ENCODE data around the gene RARS1. TPM values are rescaled to one million over a fixed set of nuclear protein-coding genes. Genes with fewer than 3 reads are reported as not detected.

RARS1 gene
- total RNA-seq, 4 donors from 2014 or later, result 52.2 to 92.2 (median 68.3) TPM

- WGBS, 2 donors, result 94 to 98% methylated on average over 6 of the region's 6 CpGs
- TF ChIP-seq POLR2A (IDR thresholded peaks at IDR 0.05) (no peak), CTCF (IDR thresholded peaks at IDR 0.05) (no peak)
- DNase-seq (ENCODE audit: low spot score in 2 of 2), result no peak
- H3K4me3 ChIP-seq (ENCODE audit: low read depth, poor library complexity, severe bottlenecking), result no peak overlapping the region
- intact Hi-C loops (cut with DNase I; ENCODE audit: low total_unique reads), result no loop called here
These were observed 82.5 kb downstream of the RARS1 start for GRCh38 chr5:168568738-168569137.

Small RNAs within 50 kb of the gene (microRNA-seq; reads per million reads assigned to microRNA genes)
- 0 reads per million in 2 donors for gene MIR103A1 (ENCODE audit: borderline number of aligned reads in 1 of 2, borderline replicate concordance in 2 of 2)
- gene MIR103B1 (ENCODE audit: borderline number of aligned reads in 1 of 2, borderline replicate concordance in 2 of 2), result 0 reads per million in 2 donors

Other genes starting within 250 kb of the RARS1 start
- gene WWC1, start 194.8 kb upstream of the RARS1 start, total RNA-seq, result 10 to 100 TPM; 23.5 to 57.0 (median 30.0) TPM
- gene FBLL1, start 42.8 kb downstream of the RARS1 start, total RNA-seq, result under 1 TPM in 3 of 4 donors, not detected in 1; 0.17 to 0.49 (median 0.36) TPM
- gene PANK3, start 92.9 kb downstream of the RARS1 start, total RNA-seq, result 10 to 100 TPM; 31.3 to 46.2 (median 38.2) TPM